Measurements from ENCODE around the gene SRCIN1. TPM values are rescaled to one million over a fixed set of nuclear protein-coding genes. Genes with fewer than 3 reads are reported as not detected.

SRCIN1 gene
- total RNA-seq, 1 donor from 2014 or later = 2.1 TPM

- no peaks in the 10 kb centered on the region for H3K4me1 ChIP-seq
- H3K36me3 ChIP-seq = no peaks in the 10 kb centered on the region
- no peak overlapping the region for H3K4me3 ChIP-seq
- ATAC-seq = no peak
- intact Hi-C loops (cut with DNase I) = no loop called here
- H3K9me3 ChIP-seq = no peaks in the 10 kb centered on the region
- no peak overlapping the region for H3K27ac ChIP-seq
- no peak for TF ChIP-seq CTCF (IDR thresholded peaks at IDR 0.05)
- H3K27me3 ChIP-seq = peaks cover 23% of the 10 kb centered on the region
- no peak for DNase-seq
Observed at GRCh38 chr17:38539386-38539785, 66.4 kb downstream of the SRCIN1 start.

GRCh38 chr17:38538906-38539305 is 66.8 kb downstream of the SRCIN1 start:
- no peak for TF ChIP-seq CTCF (IDR thresholded peaks at IDR 0.05)
- no peak overlapping the region for H3K27ac ChIP-seq
- ATAC-seq (no peak), DNase-seq (no peak)
- intact Hi-C loops (cut with DNase I) = no loop called here
- H3K9me3 ChIP-seq = no peaks in the 10 kb centered on the region
- no peaks in the 10 kb centered on the region for H3K4me1 ChIP-seq
- H3K36me3 ChIP-seq = no peaks in the 10 kb centered on the region
- no peak overlapping the region for H3K4me3 ChIP-seq
- peaks cover 18% of the 10 kb centered on the region for H3K27me3 ChIP-seq

- peaks cover 14% of the 10 kb centered on the region for H3K27me3 ChIP-seq
- no peak for ATAC-seq
Observed at GRCh38 chr17:38536661-38537060, 69.1 kb downstream of the SRCIN1 start.

DNA sequence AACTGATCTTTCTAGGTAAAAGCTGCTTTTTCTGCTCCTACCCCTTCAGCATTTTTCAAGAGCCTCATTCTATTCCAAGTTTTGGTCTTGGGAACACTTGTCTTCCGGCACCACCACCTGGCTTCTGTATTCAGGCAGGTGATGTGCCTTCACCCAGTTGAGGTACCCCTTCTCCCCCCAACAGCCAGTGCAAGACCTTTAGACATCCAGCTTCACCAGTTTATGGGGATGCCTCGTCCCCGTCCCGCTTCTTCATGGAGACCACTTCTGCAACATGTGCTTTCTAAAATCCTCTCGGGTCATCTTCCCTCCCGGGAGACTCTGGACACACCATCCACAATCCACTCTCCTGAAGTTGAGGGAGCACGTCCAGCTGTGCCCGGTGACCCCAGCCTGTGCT is 69.9 kb downstream of the SRCIN1 start:
- ATAC-seq (no peak), DNase-seq (no peak)
- Histone ChIP-seq H3K27ac (no peak overlapping the region), H3K4me1 (no peaks in the 10 kb centered on the region), H3K36me3 (no peaks in the 10 kb centered on the region), H3K27me3 (peaks cover 14% of the 10 kb centered on the region), H3K4me3 (no peak overlapping the region), H3K9me3 (no peaks in the 10 kb centered on the region)
- no peak for TF ChIP-seq CTCF (IDR thresholded peaks at IDR 0.05)
- intact Hi-C loops (cut with DNase I) = no loop called here

More at GRCh38 chr17:38536661-38537060, 69.1 kb downstream of the SRCIN1 start:
- Histone ChIP-seq H3K9me3 (no peaks in the 10 kb centered on the region), H3K4me1 (no peaks in the 10 kb centered on the region), H3K36me3 (no peaks in the 10 kb centered on the region), H3K27ac (no peak overlapping the region), H3K4me3 (no peak overlapping the region)
- intact Hi-C loops (cut with DNase I) = no loop called here
- TF ChIP-seq CTCF (IDR thresholded peaks at IDR 0.05) = no peak
- DNase-seq = no peak

- Histone ChIP-seq H3K9me3 (no peaks in the 10 kb centered on the region), H3K4me3 (no peak overlapping the region), H3K27ac (no peak overlapping the region), H3K27me3 (peaks cover 20% of the 10 kb centered on the region), H3K4me1 (no peaks in the 10 kb centered on the region), H3K36me3 (no peaks in the 10 kb centered on the region)
- intact Hi-C loops (cut with DNase I) = no loop called here
- DNase-seq (no peak), ATAC-seq (no peak)
- TF ChIP-seq CTCF (IDR thresholded peaks at IDR 0.05) = no peak
Observed at GRCh38 chr17:38534498-38534885, 71.3 kb downstream of the SRCIN1 start.

- Histone ChIP-seq H3K27ac (no peak overlapping the region), H3K4me3 (no peak overlapping the region), H3K4me1 (no peaks in the 10 kb centered on the region), H3K36me3 (no peaks in the 10 kb centered on the region), H3K9me3 (no peaks in the 10 kb centered on the region), H3K27me3 (peaks cover 25% of the 10 kb centered on the region)
- DNase-seq (no peak), ATAC-seq (no peak)
- intact Hi-C loops (cut with DNase I) = no loop called here
- TF ChIP-seq CTCF (IDR thresholded peaks at IDR 0.05) = no peak
Observed at GRCh38 chr17:38533866-38534497, 71.8 kb downstream of the SRCIN1 start.

All from upper lobe of right lung (tissue), 1 donor.